GM23338 (cell line): ENCODE measurements around the gene GALNT7.

Experiments used
- CREB1 ChIP-seq: fragments of 250-450 bp; sonication (Bioruptor Pico); IDR thresholded peaks from 2 replicates; pipeline ENCODE4 v1.5.0; 2020; ENCODE audit warnings: low read depth, mild to moderate bottlenecking, moderate library complexity
- ETS1 ChIP-seq: IDR thresholded peaks from 2 replicates; pipeline ENCODE4 v1.6.1; 2016; ENCODE audit warnings: antibody characterized with exemption
- EZH2 ChIP-seq: fragments of 200-600 bp; sonication (generic); IDR thresholded peaks from one replicate; pipeline ENCODE4 v1.8.0; 2017; ENCODE audit warnings: antibody characterized with exemption, mild to moderate bottlenecking, low read depth; ENCODE audit not compliant: unreplicated experiment
- EZH2phosphoT487 ChIP-seq: fragments of 200-600 bp; sonication (generic); IDR thresholded peaks from one replicate; pipeline ENCODE4 v1.8.1; 2018; ENCODE audit warnings: antibody characterized with exemption; ENCODE audit not compliant: unreplicated experiment
- JUNB ChIP-seq: IDR thresholded peaks from one replicate; pipeline ENCODE4 v1.6.1; 2016; ENCODE audit warnings: antibody characterized with exemption; ENCODE audit not compliant: unreplicated experiment
- POLR2AphosphoS5 ChIP-seq: IDR thresholded peaks from 2 replicates; pipeline ENCODE4 v1.6.1; 2016; ENCODE audit warnings: antibody characterized with exemption, low read depth
- STAT1 ChIP-seq: IDR thresholded peaks from one replicate; pipeline ENCODE4 v1.6.1; 2016; ENCODE audit warnings: antibody characterized with exemption; ENCODE audit not compliant: unreplicated experiment
- ZNF114 ChIP-seq: fragments of 250-450 bp; sonication (Bioruptor Pico); IDR thresholded peaks from 2 replicates; pipeline ENCODE4 v1.5.0; 2020; ENCODE audit warnings: mild to moderate bottlenecking, moderate library complexity
- ZNF331 ChIP-seq: fragments of 250-450 bp; sonication (Bioruptor Pico); IDR thresholded peaks from 2 replicates; pipeline ENCODE4 v1.5.0; 2020; ENCODE audit warnings: low read depth, mild to moderate bottlenecking, moderate library complexity
- ZNF462 ChIP-seq: fragments of 250-450 bp; sonication (Bioruptor Pico); IDR thresholded peaks from 2 replicates; pipeline ENCODE4 v1.5.0; 2020; ENCODE audit warnings: mild to moderate bottlenecking, moderate library complexity
- TF ChIP-seq, protein P1 (sequence below), 2 experiments: fragments of 200-600 bp in 1 of 2; sonication (generic) in 1 of 2; conservative IDR thresholded peaks; 2 replicates each; pipeline versions ENCODE4 v1.5.1 to v1.6.1; 2016 to 2017; ENCODE audit warnings: antibody characterized with exemption in 2 of 2, low read depth in 2 of 2, mild to moderate bottlenecking in 2 of 2, moderate library complexity in 1 of 2
- TF ChIP-seq, protein P2 (sequence below): IDR thresholded peaks from one replicate; pipeline ENCODE4 v1.6.1; 2018; ENCODE audit warnings: antibody characterized with exemption; ENCODE audit not compliant: unreplicated experiment

DNA sequence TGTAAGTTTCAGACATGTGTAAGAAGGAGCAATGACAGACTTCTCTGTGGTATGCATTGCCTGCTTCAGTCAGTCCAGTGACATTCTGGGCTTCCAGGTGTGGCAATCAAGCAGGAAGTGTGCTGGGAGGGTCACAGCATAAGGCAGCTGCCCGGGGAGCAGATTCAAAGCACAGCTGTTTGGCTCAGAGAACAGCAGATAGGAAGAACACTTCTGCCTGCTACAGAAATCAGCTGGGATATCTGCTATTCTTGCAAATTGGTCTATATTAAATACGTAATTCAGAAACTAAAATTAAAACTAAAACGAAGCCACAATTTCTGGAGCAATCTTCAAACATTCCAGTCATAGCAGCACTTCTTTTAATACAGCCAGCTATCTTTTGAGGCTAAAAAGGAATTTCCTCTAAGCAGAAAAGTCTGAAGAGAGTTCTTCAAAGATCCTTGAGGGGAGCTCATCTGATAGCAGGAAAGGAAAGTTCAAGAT is 47.5 kb upstream of the GALNT7 start:
- TF ChIP-seq, protein P1, sequence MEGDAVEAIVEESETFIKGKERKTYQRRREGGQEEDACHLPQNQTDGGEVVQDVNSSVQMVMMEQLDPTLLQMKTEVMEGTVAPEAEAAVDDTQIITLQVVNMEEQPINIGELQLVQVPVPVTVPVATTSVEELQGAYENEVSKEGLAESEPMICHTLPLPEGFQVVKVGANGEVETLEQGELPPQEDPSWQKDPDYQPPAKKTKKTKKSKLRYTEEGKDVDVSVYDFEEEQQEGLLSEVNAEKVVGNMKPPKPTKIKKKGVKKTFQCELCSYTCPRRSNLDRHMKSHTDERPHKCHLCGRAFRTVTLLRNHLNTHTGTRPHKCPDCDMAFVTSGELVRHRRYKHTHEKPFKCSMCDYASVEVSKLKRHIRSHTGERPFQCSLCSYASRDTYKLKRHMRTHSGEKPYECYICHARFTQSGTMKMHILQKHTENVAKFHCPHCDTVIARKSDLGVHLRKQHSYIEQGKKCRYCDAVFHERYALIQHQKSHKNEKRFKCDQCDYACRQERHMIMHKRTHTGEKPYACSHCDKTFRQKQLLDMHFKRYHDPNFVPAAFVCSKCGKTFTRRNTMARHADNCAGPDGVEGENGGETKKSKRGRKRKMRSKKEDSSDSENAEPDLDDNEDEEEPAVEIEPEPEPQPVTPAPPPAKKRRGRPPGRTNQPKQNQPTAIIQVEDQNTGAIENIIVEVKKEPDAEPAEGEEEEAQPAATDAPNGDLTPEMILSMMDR (conservative IDR thresholded peaks at IDR 0.05; ENCODE audit: low read depth in 2 of 2): no peak
- TF ChIP-seq POLR2AphosphoS5 (no peak), EZH2 (no peak), EZH2phosphoT487 (no peak), ETS1 (no peak), CREB1 (CRISPR knock-in tag) (no peak), JUNB (no peak), ZNF462 (CRISPR knock-in tag) (no peak), STAT1 (no peak), ZNF331 (CRISPR knock-in tag) (no peak), ZNF114 (CRISPR knock-in tag) (no peak)
- TF ChIP-seq, protein P2, sequence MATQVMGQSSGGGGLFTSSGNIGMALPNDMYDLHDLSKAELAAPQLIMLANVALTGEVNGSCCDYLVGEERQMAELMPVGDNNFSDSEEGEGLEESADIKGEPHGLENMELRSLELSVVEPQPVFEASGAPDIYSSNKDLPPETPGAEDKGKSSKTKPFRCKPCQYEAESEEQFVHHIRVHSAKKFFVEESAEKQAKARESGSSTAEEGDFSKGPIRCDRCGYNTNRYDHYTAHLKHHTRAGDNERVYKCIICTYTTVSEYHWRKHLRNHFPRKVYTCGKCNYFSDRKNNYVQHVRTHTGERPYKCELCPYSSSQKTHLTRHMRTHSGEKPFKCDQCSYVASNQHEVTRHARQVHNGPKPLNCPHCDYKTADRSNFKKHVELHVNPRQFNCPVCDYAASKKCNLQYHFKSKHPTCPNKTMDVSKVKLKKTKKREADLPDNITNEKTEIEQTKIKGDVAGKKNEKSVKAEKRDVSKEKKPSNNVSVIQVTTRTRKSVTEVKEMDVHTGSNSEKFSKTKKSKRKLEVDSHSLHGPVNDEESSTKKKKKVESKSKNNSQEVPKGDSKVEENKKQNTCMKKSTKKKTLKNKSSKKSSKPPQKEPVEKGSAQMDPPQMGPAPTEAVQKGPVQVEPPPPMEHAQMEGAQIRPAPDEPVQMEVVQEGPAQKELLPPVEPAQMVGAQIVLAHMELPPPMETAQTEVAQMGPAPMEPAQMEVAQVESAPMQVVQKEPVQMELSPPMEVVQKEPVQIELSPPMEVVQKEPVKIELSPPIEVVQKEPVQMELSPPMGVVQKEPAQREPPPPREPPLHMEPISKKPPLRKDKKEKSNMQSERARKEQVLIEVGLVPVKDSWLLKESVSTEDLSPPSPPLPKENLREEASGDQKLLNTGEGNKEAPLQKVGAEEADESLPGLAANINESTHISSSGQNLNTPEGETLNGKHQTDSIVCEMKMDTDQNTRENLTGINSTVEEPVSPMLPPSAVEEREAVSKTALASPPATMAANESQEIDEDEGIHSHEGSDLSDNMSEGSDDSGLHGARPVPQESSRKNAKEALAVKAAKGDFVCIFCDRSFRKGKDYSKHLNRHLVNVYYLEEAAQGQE: no peak
